K562 (cell line): ENCODE measurements around the gene UMAD1. TPM values are rescaled to one million over a fixed set of nuclear protein-coding genes. Genes with fewer than 3 reads are reported as not detected.

Source experiments
- CAMTA2 ChIP-seq: fragments of 250-450 bp; sonication (Bioruptor Pico); conservative IDR thresholded peaks from 2 replicates; pipeline ENCODE4 v1.5.1; 2022
- FOXM1 ChIP-seq, 2 experiments: fragments of 450-650 bp in 1 of 2; sonication (generic) in 1 of 2; formaldehyde crosslinking in 1 of 2; IDR thresholded peaks; 2 replicates each; pipeline versions ENCODE4 v1.6.1 to v1.9.0; 2017 to 2022; ENCODE audit warnings: low read depth in 2 of 2, mild to moderate bottlenecking in 2 of 2, missing genetic modification reagents in 1 of 2, moderate library complexity in 1 of 2
- GTF2F1 ChIP-seq: IDR thresholded peaks from 2 replicates; pipeline ENCODE4 v1.6.1; 2011; ENCODE audit warnings: low read depth, low read length, improper control_type of control experiment
- KDM1A ChIP-seq, 2 experiments: fragments of 450-650 bp; IDR thresholded peaks; 2 replicates each; pipeline ENCODE4 v1.6.1; 2016; ENCODE audit warnings: mild to moderate bottlenecking in 2 of 2
- MXI1 ChIP-seq: IDR thresholded peaks from 2 replicates; pipeline ENCODE4 v1.6.1; 2011; ENCODE audit warnings: low read depth, mild to moderate bottlenecking, improper control_type of control experiment, low read length
- NCOA2 ChIP-seq, 2 experiments: fragments of 450-650 bp; IDR thresholded peaks; 2 replicates each; pipeline ENCODE4 v1.6.1; 2018; ENCODE audit warnings: mild to moderate bottlenecking in 2 of 2, moderate library complexity in 1 of 2; ENCODE audit not compliant: partially characterized antibody in 2 of 2
- NR2F6 ChIP-seq: fragments of 450-650 bp; formaldehyde crosslinking; IDR thresholded peaks from 2 replicates; pipeline ENCODE4 v1.4.0; 2020; ENCODE audit warnings: mild to moderate bottlenecking
- SMAD3 ChIP-seq: fragments of 450-650 bp; formaldehyde crosslinking; conservative IDR thresholded peaks from 2 replicates; pipeline ENCODE4 v1.4.0; 2020; ENCODE audit warnings: mild to moderate bottlenecking
- SRF ChIP-seq, 2 experiments: fragments of 250-450, 450-650 bp in 1 of 2; sonication (Bioruptor Pico) in 1 of 2; sonication (generic) in 1 of 2; formaldehyde crosslinking; IDR thresholded peaks; 2 replicates each; pipeline versions ENCODE4 v1.5.0 to v1.5.1; 2020 to 2022; ENCODE audit warnings: mild to moderate bottlenecking in 1 of 2, missing genetic modification reagents in 1 of 2
- U2AF2 ChIP-seq: fragments of 200-400 bp; formaldehyde crosslinking; optimal IDR thresholded peaks from 2 replicates; pipeline ENCODE3; 2017; ENCODE audit warnings: low read depth, mild to moderate bottlenecking, low read length
- XRCC5 ChIP-seq: fragments of 200-400 bp; formaldehyde crosslinking; IDR thresholded peaks from 2 replicates; pipeline ENCODE4 v1.6.1; 2017; ENCODE audit warnings: low read depth, mild to moderate bottlenecking, low read length
- ZBTB9 ChIP-seq: fragments of 450-650 bp; formaldehyde crosslinking; IDR thresholded peaks from 2 replicates; pipeline ENCODE4 v1.4.0; 2020; ENCODE audit warnings: mild to moderate bottlenecking, moderate library complexity
- polyA plus RNA-seq, 8 experiments: library from polyadenylated mRNA; depleted of rRNA in 4 of 8; stranded (reverse) in 5 of 8; unstranded in 3 of 8; fragments of >200 nt; fragmentation: Nextera tagmentation in 2 of 8; fragmentation: Illumina TruSeq in 1 of 8; extraction: Ambion mirVana in 2 of 8; extraction: Trizol in 1 of 8; gene quantifications; 2 replicates each; pipeline versions ENCODE4 v1.2.1 to v1.2.3, GENCODE V29; 2011 to 2014; ENCODE audit warnings: inconsistent platforms in 1 of 8, missing spikeins in 1 of 8
- total RNA-seq, 7 experiments: library from RNA; depleted of rRNA in 6 of 7; stranded (reverse); fragments of >200 nt in 6 of 7; fragmentation: Illumina TruSeq in 2 of 7; extraction: Trizol in 2 of 7; gene quantifications; 2 replicates each; pipeline versions ENCODE4 v1.2.1 to v1.2.3, GENCODE V29; 2011 to 2021; ENCODE audit warnings: low replicate concordance in 1 of 7
- TF ChIP-seq, protein P1 (sequence below), 2 experiments: fragments of 450-650 bp; formaldehyde crosslinking in 1 of 2; IDR thresholded peaks; 2 replicates each; pipeline versions ENCODE4 v1.4.0 to v1.6.1; 2014 to 2020; ENCODE audit warnings: mild to moderate bottlenecking in 2 of 2, borderline replicate concordance in 1 of 2, low read depth in 1 of 2
- TF ChIP-seq, protein P2 (sequence below): fragments of 250-450 bp; sonication (Bioruptor Pico); IDR thresholded peaks from 2 replicates; pipeline ENCODE4 v1.5.0; 2020; ENCODE audit warnings: mild to moderate bottlenecking, borderline replicate concordance

UMAD1 gene
- total and polyA plus RNA-seq, 9 of the 15 experiments (the other 6 are each of a cell fraction or from before 2014, with no cell fraction given) = 9.0 to 26.7 (median 13.3) TPM

- TF ChIP-seq XRCC5 (peak; percentile 20; the same call in 1 of the 2 replicates), GTF2F1 (no peak; the same call in 1 of the 2 replicates), FOXM1 (IDR thresholded peaks at IDR 0.05; ENCODE audit: low read depth) (peak; percentile 60), FOXM1 (CRISPR knock-in tag; IDR thresholded peaks at IDR 0.05; ENCODE audit: low read depth) (0 out of 2 replicates have a peak, but pooled peaks have one; percentile 24), NCOA2 (IDR thresholded peaks at IDR 0.05; ENCODE audit: partially characterized antibody in 2 of 2) (no peak), SMAD3 (CRISPR knock-in tag) (no peak; the same call in 1 of the 2 replicates), KDM1A (IDR thresholded peaks at IDR 0.05) (no peak), NR2F6 (0 out of 2 replicates have a peak, but pooled peaks have one; percentile 58), CAMTA2 (CRISPR knock-in tag) (no peak), ZBTB9 (CRISPR knock-in tag) (0 out of 2 replicates have a peak, but pooled peaks have one; percentile 65), SRF (CRISPR knock-in tag; IDR thresholded peaks at IDR 0.05) (0 out of 4 replicates have a peak, but pooled peaks of 1 of the 2 experiments have one; percentile 45), U2AF2 (no peak), MXI1 (peak; percentile 44)
- TF ChIP-seq, protein P1, sequence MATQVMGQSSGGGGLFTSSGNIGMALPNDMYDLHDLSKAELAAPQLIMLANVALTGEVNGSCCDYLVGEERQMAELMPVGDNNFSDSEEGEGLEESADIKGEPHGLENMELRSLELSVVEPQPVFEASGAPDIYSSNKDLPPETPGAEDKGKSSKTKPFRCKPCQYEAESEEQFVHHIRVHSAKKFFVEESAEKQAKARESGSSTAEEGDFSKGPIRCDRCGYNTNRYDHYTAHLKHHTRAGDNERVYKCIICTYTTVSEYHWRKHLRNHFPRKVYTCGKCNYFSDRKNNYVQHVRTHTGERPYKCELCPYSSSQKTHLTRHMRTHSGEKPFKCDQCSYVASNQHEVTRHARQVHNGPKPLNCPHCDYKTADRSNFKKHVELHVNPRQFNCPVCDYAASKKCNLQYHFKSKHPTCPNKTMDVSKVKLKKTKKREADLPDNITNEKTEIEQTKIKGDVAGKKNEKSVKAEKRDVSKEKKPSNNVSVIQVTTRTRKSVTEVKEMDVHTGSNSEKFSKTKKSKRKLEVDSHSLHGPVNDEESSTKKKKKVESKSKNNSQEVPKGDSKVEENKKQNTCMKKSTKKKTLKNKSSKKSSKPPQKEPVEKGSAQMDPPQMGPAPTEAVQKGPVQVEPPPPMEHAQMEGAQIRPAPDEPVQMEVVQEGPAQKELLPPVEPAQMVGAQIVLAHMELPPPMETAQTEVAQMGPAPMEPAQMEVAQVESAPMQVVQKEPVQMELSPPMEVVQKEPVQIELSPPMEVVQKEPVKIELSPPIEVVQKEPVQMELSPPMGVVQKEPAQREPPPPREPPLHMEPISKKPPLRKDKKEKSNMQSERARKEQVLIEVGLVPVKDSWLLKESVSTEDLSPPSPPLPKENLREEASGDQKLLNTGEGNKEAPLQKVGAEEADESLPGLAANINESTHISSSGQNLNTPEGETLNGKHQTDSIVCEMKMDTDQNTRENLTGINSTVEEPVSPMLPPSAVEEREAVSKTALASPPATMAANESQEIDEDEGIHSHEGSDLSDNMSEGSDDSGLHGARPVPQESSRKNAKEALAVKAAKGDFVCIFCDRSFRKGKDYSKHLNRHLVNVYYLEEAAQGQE (IDR thresholded peaks at IDR 0.05; ENCODE audit: borderline replicate concordance) = no peak
- TF ChIP-seq, protein P1 (CRISPR knock-in tag; IDR thresholded peaks at IDR 0.05; ENCODE audit: low read depth) = 0 out of 2 replicates have a peak, but pooled peaks have one; percentile 46
- TF ChIP-seq, protein P2, sequence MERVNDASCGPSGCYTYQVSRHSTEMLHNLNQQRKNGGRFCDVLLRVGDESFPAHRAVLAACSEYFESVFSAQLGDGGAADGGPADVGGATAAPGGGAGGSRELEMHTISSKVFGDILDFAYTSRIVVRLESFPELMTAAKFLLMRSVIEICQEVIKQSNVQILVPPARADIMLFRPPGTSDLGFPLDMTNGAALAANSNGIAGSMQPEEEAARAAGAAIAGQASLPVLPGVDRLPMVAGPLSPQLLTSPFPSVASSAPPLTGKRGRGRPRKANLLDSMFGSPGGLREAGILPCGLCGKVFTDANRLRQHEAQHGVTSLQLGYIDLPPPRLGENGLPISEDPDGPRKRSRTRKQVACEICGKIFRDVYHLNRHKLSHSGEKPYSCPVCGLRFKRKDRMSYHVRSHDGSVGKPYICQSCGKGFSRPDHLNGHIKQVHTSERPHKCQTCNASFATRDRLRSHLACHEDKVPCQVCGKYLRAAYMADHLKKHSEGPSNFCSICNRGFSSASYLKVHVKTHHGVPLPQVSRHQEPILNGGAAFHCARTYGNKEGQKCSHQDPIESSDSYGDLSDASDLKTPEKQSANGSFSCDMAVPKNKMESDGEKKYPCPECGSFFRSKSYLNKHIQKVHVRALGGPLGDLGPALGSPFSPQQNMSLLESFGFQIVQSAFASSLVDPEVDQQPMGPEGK (CRISPR knock-in tag) = no peak
Observed at GRCh38 chr7:7640221-7641128, at the start of gene UMAD1 (continued).
